Measurements from ENCODE around the gene AMMECR1.

Gene AMMECR1

DNA sequence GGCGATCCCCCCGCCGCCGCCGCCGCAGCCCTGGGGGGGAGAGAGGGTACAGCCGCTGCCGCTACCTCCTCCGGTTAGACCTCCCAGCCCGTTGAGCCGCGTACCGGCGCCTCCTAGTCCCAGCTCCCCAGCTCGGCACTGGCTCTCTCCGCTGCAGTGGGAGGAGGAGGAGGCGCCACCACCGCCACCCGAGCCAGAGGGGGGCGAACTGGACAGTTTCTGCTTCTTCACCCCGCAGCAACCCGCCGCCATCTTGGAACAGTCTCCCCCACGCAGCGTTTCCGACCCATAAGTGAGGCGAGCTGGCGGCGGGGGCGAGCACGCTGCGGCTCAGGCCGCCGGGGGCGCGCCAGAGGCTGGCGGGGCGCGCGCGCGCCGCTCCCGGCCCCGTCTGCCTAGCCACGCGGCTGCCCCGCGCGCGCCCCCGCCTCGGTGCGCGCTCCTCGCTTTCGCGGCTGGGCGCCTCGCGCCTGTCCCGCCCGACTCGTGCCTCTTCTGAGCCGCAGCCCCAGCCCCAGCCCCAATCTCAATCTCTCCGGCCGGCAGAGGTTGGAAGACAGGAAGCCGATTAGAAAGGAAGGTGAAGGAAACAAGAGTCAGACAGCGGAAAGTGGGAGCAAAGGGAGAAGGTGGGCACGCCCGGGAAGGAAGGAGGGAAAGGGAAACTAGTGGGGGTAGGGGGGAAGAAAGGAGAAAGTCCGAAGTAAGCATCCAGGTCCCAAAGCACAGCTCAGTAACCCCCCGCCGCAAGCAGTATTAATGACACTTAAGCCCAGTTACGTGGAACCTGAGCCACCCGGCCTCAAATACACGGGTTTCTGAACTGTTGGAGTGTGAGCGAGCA is at the start of gene AMMECR1:
Gene AMMECR1 (minus strand): TSS at position 266 of the 844 bp plus-strand sequence. CDS start 14 bp downstream, at position 252.
- DNase-seq (ENCODE audit: low read depth): peak; percentile 23
- TF ChIP-seq, protein P1, sequence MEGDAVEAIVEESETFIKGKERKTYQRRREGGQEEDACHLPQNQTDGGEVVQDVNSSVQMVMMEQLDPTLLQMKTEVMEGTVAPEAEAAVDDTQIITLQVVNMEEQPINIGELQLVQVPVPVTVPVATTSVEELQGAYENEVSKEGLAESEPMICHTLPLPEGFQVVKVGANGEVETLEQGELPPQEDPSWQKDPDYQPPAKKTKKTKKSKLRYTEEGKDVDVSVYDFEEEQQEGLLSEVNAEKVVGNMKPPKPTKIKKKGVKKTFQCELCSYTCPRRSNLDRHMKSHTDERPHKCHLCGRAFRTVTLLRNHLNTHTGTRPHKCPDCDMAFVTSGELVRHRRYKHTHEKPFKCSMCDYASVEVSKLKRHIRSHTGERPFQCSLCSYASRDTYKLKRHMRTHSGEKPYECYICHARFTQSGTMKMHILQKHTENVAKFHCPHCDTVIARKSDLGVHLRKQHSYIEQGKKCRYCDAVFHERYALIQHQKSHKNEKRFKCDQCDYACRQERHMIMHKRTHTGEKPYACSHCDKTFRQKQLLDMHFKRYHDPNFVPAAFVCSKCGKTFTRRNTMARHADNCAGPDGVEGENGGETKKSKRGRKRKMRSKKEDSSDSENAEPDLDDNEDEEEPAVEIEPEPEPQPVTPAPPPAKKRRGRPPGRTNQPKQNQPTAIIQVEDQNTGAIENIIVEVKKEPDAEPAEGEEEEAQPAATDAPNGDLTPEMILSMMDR (conservative IDR thresholded peaks at IDR 0.05; ENCODE audit: low read depth, low read length): peak; percentile 3

DNA sequence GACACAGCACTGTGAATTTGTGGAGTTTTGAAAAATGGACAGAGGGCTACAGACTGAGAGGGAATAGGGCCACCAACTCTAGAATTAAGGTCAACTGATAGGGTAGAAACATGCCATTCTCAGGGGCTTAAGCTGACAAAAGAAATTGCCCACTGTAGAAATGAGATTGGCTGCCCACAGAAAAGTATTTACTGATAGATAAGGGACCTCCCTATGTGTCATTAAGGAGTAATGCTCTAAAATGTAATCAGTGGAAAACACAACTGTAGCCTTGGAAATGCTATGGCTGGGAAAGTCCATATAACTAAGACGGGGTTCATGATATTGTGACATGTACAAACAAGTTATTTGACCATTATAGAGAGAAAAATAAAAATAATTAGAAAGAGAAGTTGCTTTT is 45.4 kb upstream of the AMMECR1 start:
- no peak overlapping the region for H3K4me3 ChIP-seq (ENCODE audit: low read length)
- TF ChIP-seq, protein P1 (conservative IDR thresholded peaks at IDR 0.05; ENCODE audit: low read depth, low read length): no peak
- no peak for DNase-seq (ENCODE audit: low read depth)

More for the DNA sequence above, at the start of gene AMMECR1:
- peak within 1 kb of the TSS; percentile 73 for H3K4me3 ChIP-seq (ENCODE audit: low read length)

DNA sequence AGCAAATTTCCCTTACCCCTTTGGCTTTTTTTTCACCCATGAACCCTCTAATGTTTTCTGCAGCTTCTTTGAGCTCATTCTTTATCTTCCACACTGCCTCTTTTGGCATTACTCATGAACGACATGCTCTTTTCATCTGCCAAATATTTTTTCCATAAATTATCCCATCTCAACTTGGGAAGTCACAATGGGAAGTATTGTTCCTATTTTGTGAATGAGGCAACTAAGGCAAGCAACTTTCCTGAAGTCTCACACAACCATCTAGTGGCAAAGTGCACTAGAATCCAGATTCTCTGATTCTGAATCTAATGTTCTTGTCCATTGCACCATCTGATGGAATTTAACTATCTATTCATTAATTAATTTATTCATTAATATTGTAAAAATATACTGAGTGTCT is 41.4 kb upstream of the AMMECR1 start:
- TF ChIP-seq, protein P1 (conservative IDR thresholded peaks at IDR 0.05; ENCODE audit: low read depth, low read length): no peak
- DNase-seq (ENCODE audit: low read depth): no peak
- H3K4me3 ChIP-seq (ENCODE audit: low read length): no peak overlapping the region

DNA sequence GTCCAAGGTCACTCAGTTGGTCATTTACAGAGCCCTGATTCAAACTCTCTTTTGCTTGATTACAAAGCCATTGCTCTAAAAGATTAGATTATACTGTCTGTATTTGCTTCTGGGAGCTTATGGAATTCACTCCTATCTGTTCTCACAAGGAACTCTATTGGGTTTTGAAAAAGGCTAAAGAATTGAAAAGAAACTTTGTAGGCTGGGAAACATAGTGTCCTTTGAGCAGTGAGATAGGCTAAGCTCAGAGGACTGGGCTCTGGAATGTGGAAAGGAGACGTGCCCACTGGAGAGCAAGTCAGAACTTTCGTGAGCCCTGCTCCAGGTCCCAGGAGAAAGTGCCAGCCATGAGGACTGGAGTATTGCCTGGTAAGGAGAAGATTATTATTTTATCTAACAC is 40.7 kb upstream of the AMMECR1 start, which contains the start of gene RTL9:
Gene RTL9 (plus strand): TSS at position 301 of the 400 bp plus-strand sequence. CDS start 91,770 bp downstream, outside the sequence.
- TF ChIP-seq, protein P1 (conservative IDR thresholded peaks at IDR 0.05; ENCODE audit: low read depth, low read length): no peak
- no peak for DNase-seq (ENCODE audit: low read depth)
- no peak within 1 kb of the TSS for H3K4me3 ChIP-seq (ENCODE audit: low read length)

DNA sequence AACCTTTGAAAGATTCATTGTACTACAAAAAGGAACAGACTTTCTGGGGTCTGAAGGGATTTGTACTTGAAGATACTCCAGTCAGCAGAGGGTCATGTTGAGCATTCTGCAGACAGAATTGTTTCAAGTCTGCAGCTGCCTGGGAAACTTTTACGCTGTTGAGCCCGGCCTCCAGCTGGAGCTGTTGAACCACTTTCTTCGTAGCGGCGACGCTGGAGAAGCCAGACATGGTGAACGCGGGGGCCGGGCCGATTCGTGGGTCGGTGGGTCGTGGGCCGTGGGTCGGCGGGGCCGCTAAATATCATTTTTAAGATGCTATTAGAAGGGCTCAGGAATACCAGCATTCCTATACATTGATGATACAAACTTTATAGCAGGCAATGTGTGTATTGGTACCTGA is 28.8 kb upstream of the AMMECR1 start:
- DNase-seq (ENCODE audit: low read depth): no peak
- TF ChIP-seq, protein P1 (conservative IDR thresholded peaks at IDR 0.05; ENCODE audit: low read depth, low read length): no peak
- H3K4me3 ChIP-seq (ENCODE audit: low read length): no peak overlapping the region

DNA sequence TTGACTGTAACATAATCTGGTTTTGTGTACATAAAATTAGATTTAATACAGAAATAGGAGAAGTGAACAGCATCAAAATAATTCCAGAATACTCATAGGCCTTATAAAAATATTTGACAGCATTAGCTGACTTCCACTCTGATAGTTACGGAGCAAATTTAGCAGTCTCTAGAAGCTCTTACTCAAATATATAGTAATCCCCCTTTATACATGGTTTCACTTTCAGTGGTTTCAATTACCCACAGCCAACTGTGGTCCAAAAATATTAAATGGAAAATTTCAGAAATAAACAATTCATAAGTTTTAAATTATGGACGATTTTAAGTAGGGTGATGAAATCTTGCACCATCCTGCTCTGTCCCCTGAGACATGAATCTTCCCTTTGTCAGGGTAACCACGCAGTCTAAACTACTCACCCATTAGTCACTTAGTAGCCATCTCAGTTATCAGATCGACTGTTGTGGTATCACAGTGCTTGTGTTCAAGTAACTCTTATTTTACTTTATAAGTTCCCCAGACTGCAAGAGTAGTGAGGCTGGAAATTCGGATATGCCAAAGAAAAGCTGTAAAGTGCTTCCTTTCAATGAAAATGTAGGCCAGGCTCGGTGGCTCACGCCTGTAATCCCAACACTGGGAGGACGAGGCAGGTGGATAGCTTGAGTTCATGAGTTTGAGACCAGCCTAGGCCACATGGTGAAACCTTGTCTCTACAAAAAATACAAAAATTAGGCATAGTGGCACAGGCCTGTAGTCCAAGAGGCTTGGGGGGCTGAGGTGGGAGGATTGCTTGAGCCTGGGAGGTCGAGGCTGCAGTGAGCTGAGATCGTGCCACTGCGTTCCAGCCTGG is 23.5 kb upstream of the AMMECR1 start:
- TF ChIP-seq, protein P1 (conservative IDR thresholded peaks at IDR 0.05; ENCODE audit: low read depth, low read length): no peak
- no peak for DNase-seq (ENCODE audit: low read depth)
- no peak overlapping the region for H3K4me3 ChIP-seq (ENCODE audit: low read length)

Data from retinal pigment epithelial cell (primary cell).